A673 (cell line): ENCODE measurements around the gene CBY2. TPM values are rescaled to one million over a fixed set of nuclear protein-coding genes. Genes with fewer than 3 reads are reported as not detected.

Experiments
- BruUV-seq: library from RNA; stranded (reverse); fragments of 400-500 nt; replicated peaks from 2 replicates; lab custom pipeline; 2021; lab: Mats Ljungman, UMichigan
- CTCF ChIA-PET: fragments of 300-600 bp; sonication (Branson Sonifier 250); formaldehyde crosslinking; loops from one replicate; lab custom pipeline; 2022; ENCODE audit warnings: antibody characterized with exemption; lab: Charles Lee
- POLR2A ChIA-PET: fragments of 300-600 bp; sonication (Branson Sonifier 250); formaldehyde crosslinking; loops from one replicate; lab custom pipeline; 2022; ENCODE audit warnings: antibody characterized with exemption; ENCODE audit not compliant: low non-redundant PET; lab: Charles Lee
- DNase-seq: peaks from one replicate; pipeline ENCODE4 v3.0.0-alpha.2; 2015; ENCODE audit warnings: low spot score
- H3K27ac ChIP-seq: fragments of 200-600 bp; sonication (generic); 2 replicates; pipeline ENCODE4 v1.5.1; 2016; ENCODE audit warnings: mixed run types, low read depth, mild to moderate bottlenecking, mixed read lengths, antibody characterized with exemption, low read length; ENCODE audit not compliant: poor library complexity, severe bottlenecking
- H3K27me3 ChIP-seq: fragments of 200-600 bp; sonication (generic); replicated peaks from 2 replicates; pipeline ENCODE4 v1.6.1; 2017; ENCODE audit warnings: mixed run types, low read depth, mild to moderate bottlenecking, mixed read lengths, antibody characterized with exemption, low read length; ENCODE audit not compliant: insufficient read depth, poor library complexity
- H3K36me3 ChIP-seq: fragments of 200-600 bp; sonication (generic); 2 replicates; pipeline ENCODE4 v1.6.1; 2016; ENCODE audit warnings: mixed run types, mild to moderate bottlenecking, mixed read lengths, antibody characterized with exemption, low read length; ENCODE audit not compliant: insufficient read depth, poor library complexity, severe bottlenecking
- H3K4me1 ChIP-seq: fragments of 200-600 bp; sonication (generic); 2 replicates; pipeline ENCODE4 v1.6.1; 2017; ENCODE audit warnings: mixed run types, mild to moderate bottlenecking, mixed read lengths, antibody characterized with exemption, low read length; ENCODE audit not compliant: insufficient read depth, poor library complexity, severe bottlenecking
- H3K4me3 ChIP-seq: fragments of 200-600 bp; sonication (generic); 2 replicates; pipeline ENCODE4 v1.5.1; 2016; ENCODE audit warnings: low read depth, mixed run types, mild to moderate bottlenecking, mixed read lengths, low read length; ENCODE audit not compliant: poor library complexity, severe bottlenecking
- H3K9me3 ChIP-seq: fragments of 200-600 bp; sonication (generic); 2 replicates; pipeline ENCODE4 v1.6.1; 2016; ENCODE audit warnings: mixed run types, low read depth, mild to moderate bottlenecking, mixed read lengths, antibody characterized with exemption, low read length; ENCODE audit not compliant: poor library complexity, severe bottlenecking
- EZH2 ChIP-seq: fragments of 200-600 bp; sonication (generic); IDR thresholded peaks from 2 replicates; pipeline ENCODE4 v1.6.1; 2017; ENCODE audit warnings: borderline replicate concordance, low read depth, mild to moderate bottlenecking, mixed read lengths, antibody characterized with exemption, low read length; ENCODE audit not compliant: poor library complexity, severe bottlenecking
- intact Hi-C: fragments of 100-400 bp; cut with micrococcal nuclease; formaldehyde crosslinking; loops from one replicate; pipeline ENCODE4 v1.10.0; 2022; ENCODE audit not compliant: unreplicated experiment
- total RNA-seq: library from RNA; stranded (reverse); gene quantifications from 2 replicates; pipeline ENCODE4 v1.2.3, GENCODE V29; 2021
- TF ChIP-seq, protein P1 (sequence below): fragments of 300-800, 200-600 bp; sonication (generic); conservative IDR thresholded peaks from 2 replicates; pipeline ENCODE4 v1.5.1; 2017; ENCODE audit warnings: low read depth, mild to moderate bottlenecking, antibody characterized with exemption, low read length, moderate library complexity, mixed read lengths

Gene CBY2
- total RNA-seq, 1 experiment from 2014 or later: not detected

- Histone ChIP-seq H3K4me1 (no peaks in the 10 kb centered on the region), H3K4me3 (no peak overlapping the region), H3K9me3 (no peaks in the 10 kb centered on the region), H3K27ac (no peak overlapping the region), H3K27me3 (no peaks in the 10 kb centered on the region), H3K36me3 (no peaks in the 10 kb centered on the region)
- no peak for DNase-seq
- intact Hi-C loops: no loop called here
- BruUV-seq: no TSS peak
- TF ChIP-seq EZH2: no peak
- TF ChIP-seq, protein P1, sequence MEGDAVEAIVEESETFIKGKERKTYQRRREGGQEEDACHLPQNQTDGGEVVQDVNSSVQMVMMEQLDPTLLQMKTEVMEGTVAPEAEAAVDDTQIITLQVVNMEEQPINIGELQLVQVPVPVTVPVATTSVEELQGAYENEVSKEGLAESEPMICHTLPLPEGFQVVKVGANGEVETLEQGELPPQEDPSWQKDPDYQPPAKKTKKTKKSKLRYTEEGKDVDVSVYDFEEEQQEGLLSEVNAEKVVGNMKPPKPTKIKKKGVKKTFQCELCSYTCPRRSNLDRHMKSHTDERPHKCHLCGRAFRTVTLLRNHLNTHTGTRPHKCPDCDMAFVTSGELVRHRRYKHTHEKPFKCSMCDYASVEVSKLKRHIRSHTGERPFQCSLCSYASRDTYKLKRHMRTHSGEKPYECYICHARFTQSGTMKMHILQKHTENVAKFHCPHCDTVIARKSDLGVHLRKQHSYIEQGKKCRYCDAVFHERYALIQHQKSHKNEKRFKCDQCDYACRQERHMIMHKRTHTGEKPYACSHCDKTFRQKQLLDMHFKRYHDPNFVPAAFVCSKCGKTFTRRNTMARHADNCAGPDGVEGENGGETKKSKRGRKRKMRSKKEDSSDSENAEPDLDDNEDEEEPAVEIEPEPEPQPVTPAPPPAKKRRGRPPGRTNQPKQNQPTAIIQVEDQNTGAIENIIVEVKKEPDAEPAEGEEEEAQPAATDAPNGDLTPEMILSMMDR: no peak
- ChIA-PET POLR2A (no interaction called here), CTCF (no interaction called here)
Observed at GRCh38 chr13:45688577-45688976, 13.5 kb upstream of the CBY2 start.

GRCh38 chr13:45690636-45691035 is 11.5 kb upstream of the CBY2 start:
- TF ChIP-seq EZH2: no peak
- TF ChIP-seq, protein P1: no peak
- H3K27ac ChIP-seq: no peak overlapping the region
- H3K27me3 ChIP-seq: no peaks in the 10 kb centered on the region
- CTCF ChIA-PET: no interaction called here
- DNase-seq: no peak
- intact Hi-C loops: no loop called here
- no peaks in the 10 kb centered on the region for H3K4me1 ChIP-seq
- POLR2A ChIA-PET: no interaction called here
- no peak overlapping the region for H3K4me3 ChIP-seq
- no peaks in the 10 kb centered on the region for H3K36me3 ChIP-seq
- H3K9me3 ChIP-seq: no peaks in the 10 kb centered on the region
- BruUV-seq: no TSS peak

- Histone ChIP-seq H3K27ac (no peak overlapping the region), H3K4me1 (no peaks in the 10 kb centered on the region), H3K4me3 (no peak overlapping the region), H3K36me3 (no peaks in the 10 kb centered on the region), H3K27me3 (no peaks in the 10 kb centered on the region), H3K9me3 (no peaks in the 10 kb centered on the region)
- intact Hi-C loops: no loop called here
- TF ChIP-seq, protein P1: no peak
- ChIA-PET POLR2A (no interaction called here), CTCF (no interaction called here)
- BruUV-seq: no TSS peak
- DNase-seq: no peak
Observed at GRCh38 chr13:45691251-45691650, 10.9 kb upstream of the CBY2 start.
